GM12865 (cell line): Measurements from ENCODE around the gene MVP.
A peak's percentile ranks its signal among the peaks of the same experiment; 100 is the strongest.
"Not testable (repeated sequence)": the region's sequence is repeated elsewhere in the genome, so short reads cannot be mapped to it uniquely, and the experiment has no call there.

Source experiments
- DNase-seq: peaks from one replicate; pipeline ENCODE4 v3.0.0; 2010; ENCODE audit warnings: low read depth
- H3K4me3 ChIP-seq: 2 replicates; pipeline ENCODE4 v1.5.1; 2011; ENCODE audit warnings: mild to moderate bottlenecking, low read depth, low read length, control low read depth
- TF ChIP-seq, protein P1 (sequence below): IDR thresholded peaks from 2 replicates; pipeline ENCODE4 v1.5.1; 2011; ENCODE audit warnings: low read length, control low read depth, low read depth, inconsistent platforms; ENCODE audit not compliant: insufficient read depth; ENCODE audit errors: missing control alignments

The MVP gene

DNA sequence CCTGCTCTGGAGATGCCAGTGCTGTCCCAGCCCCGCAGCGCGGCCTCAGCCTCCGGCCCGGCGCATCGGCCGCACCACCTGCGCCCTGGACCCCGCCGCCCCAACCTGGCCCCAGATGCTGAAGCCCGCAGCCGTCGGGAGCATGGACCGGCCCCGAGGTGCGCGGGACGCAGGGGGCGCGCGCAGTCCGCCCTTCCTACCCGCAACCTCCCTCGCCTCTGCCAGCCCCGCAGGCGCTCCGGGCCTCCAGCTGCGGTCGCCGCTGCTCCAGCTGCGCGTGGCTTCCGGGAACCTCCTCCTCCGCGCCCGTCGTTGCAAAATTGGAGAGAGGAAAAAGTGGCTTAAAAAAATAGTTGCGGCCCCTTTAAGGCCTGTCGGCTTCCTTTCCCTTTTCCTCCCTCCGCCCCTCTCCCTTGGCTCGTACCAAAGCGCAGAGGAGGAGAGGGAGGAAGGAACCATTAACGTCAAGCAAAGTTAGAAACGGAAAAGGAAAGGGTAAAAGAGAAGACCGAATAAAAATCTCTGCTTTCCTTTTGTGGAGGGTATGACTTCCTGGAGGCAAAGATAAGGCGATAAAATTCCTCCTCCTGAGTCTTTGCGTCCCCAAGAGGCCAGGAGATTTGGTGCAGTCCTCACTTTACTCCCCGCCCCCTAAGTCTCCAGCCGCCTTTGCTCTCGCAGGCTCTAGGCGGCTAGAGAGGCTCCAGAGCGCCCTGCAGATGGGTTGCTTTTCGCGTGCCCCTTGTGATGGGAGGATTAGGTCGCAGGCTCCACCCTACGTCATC is 42.8 kb downstream of the MVP start, which contains the start of gene CDIPT:
TSS of gene CDIPT (minus strand) at position 343 of the 785 bp plus-strand sequence. CDS start 369 bp downstream, outside the sequence.
- TF ChIP-seq, protein P1, sequence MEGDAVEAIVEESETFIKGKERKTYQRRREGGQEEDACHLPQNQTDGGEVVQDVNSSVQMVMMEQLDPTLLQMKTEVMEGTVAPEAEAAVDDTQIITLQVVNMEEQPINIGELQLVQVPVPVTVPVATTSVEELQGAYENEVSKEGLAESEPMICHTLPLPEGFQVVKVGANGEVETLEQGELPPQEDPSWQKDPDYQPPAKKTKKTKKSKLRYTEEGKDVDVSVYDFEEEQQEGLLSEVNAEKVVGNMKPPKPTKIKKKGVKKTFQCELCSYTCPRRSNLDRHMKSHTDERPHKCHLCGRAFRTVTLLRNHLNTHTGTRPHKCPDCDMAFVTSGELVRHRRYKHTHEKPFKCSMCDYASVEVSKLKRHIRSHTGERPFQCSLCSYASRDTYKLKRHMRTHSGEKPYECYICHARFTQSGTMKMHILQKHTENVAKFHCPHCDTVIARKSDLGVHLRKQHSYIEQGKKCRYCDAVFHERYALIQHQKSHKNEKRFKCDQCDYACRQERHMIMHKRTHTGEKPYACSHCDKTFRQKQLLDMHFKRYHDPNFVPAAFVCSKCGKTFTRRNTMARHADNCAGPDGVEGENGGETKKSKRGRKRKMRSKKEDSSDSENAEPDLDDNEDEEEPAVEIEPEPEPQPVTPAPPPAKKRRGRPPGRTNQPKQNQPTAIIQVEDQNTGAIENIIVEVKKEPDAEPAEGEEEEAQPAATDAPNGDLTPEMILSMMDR = peak; percentile 82
- peak within 1 kb of the TSS; percentile 60 for H3K4me3 ChIP-seq
- DNase-seq = peak; percentile 99

- TF ChIP-seq, protein P1 = no peak
- H3K4me3 ChIP-seq = no peak overlapping the region
- no peak for DNase-seq
These were observed 43.4 kb downstream of the MVP start for GRCh38 chr16:29863669-29863984.

- TF ChIP-seq, protein P1 = no peak
- DNase-seq = no peak
- H3K4me3 ChIP-seq = no peak overlapping the region
These were observed 43.9 kb downstream of the MVP start for GRCh38 chr16:29864205-29864604.

GRCh38 chr16:29868396-29869009 is 48.2 kb downstream of the MVP start:
- no peak overlapping the region for H3K4me3 ChIP-seq
- no peak for DNase-seq
- TF ChIP-seq, protein P1 = no peak

GRCh38 chr16:29869067-29869466 is 48.8 kb downstream of the MVP start:
- not testable (repeated sequence) for DNase-seq, H3K4me3 ChIP-seq

DNA sequence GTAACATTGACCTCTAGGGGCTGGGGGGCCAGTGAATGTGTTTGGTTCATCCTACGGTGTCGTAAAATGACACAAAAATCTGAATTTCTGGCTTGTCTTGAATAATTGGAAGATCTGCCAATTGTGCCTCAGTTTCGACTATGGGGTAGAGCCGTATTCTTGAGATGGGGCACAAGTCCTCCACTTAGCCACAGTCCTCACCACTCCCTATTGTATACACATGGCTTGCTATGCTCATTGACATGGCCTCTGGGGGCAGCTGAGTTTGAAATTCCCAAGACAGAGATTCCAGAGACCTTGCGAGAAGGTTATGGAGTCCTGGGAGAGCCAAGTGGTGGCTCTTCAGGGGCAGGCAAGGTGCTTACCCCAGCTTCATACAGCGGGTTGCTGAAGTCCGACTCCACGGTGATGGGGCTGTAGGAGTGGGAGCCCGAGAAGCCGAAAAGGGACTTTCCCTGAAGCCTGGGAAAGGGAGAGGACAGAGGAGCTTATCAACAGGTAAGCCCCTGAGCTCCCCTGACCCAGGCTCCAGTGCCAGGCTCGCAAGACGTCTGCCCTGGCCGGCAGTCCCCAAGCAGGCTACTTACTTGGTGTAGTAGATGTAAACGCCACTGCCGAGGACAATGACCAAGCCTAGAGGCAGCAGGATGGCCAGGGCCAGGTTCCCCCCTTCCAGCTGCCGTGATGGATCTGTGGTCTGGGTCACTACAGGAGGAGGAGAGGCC is 51.7 kb downstream of the MVP start:
- no peak for DNase-seq
- H3K4me3 ChIP-seq = no peak overlapping the region
- TF ChIP-seq, protein P1 = no peak

- H3K4me3 ChIP-seq = no peak overlapping the region
- TF ChIP-seq, protein P1 = no peak
- DNase-seq = no peak
These were observed 53.1 kb downstream of the MVP start for GRCh38 chr16:29873319-29873718.
